ENCODE data around the gene C11orf52.

GRCh38 chr11:111911563-111912401 lies 6.9 kb upstream of the C11orf52 start, which contains the start of gene CRYAB:
- TF ChIP-seq EP300 (conservative IDR thresholded peaks at IDR 0.05; ENCODE audit: poor library complexity, severe bottlenecking) (no peak), CTCF (IDR thresholded peaks at IDR 0.05; ENCODE audit: poor library complexity, severe bottlenecking) (no peak), REST (IDR thresholded peaks at IDR 0.05; ENCODE audit: borderline replicate concordance) (no peak), RAD21 (conservative IDR thresholded peaks at IDR 0.05) (no peak), TAF1 (IDR thresholded peaks at IDR 0.05; ENCODE audit: low read depth) (no peak), EZH2 (IDR thresholded peaks at IDR 0.05; ENCODE audit: borderline replicate concordance, insufficient read depth, low read length, poor library complexity, severe bottlenecking) (no peak), POLR2AphosphoS5 (IDR thresholded peaks at IDR 0.05) (no peak), SMC3 (conservative IDR thresholded peaks at IDR 0.05; ENCODE audit: poor library complexity) (no peak)

Data from neural cell (in vitro differentiated cells).